Measurements from ENCODE around the gene MB21D2. TPM values are rescaled to one million over a fixed set of nuclear protein-coding genes. Genes with fewer than 3 reads are reported as not detected.
"Not testable (repeated sequence)": the region's sequence is repeated elsewhere in the genome, so short reads cannot be mapped to it uniquely, and the experiment has no call there.

The MB21D2 gene
- total RNA-seq, 4 donors from 2014 or later, result 5.0 to 21.8 (median 11.9) TPM

GRCh38 chr3:192799721-192800120 lies 117.9 kb downstream of the MB21D2 start:
- no peaks in the 10 kb centered on the region for H3K4me1 ChIP-seq
- H3K27me3 ChIP-seq, result no peaks in the 10 kb centered on the region
- no peak overlapping the region for H3K4me3 ChIP-seq
- no peaks in the 10 kb centered on the region for H3K9me3 ChIP-seq
- H3K36me3 ChIP-seq, result no peaks in the 10 kb centered on the region
- H3K27ac ChIP-seq, result no peak overlapping the region
- intact Hi-C loops (cut with DNase I; ENCODE audit: low total_unique reads), result no loop called here
- TF ChIP-seq CTCF (IDR thresholded peaks at IDR 0.05), result no peak
- DNase-seq, result no peak

- TF ChIP-seq POLR2A (IDR thresholded peaks at IDR 0.05) (no peak), CTCF (IDR thresholded peaks at IDR 0.05) (no peak)
- intact Hi-C loops (cut with DNase I; ENCODE audit: low total_unique reads), result no loop called here
- no peak overlapping the region for H3K27ac ChIP-seq
- no peaks in the 10 kb centered on the region for H3K36me3 ChIP-seq
- DNase-seq, result no peak
- no peaks in the 10 kb centered on the region for H3K4me1 ChIP-seq
- no peaks in the 10 kb centered on the region for H3K9me3 ChIP-seq
- no peak overlapping the region for H3K4me3 ChIP-seq
- no peaks in the 10 kb centered on the region for H3K27me3 ChIP-seq
These were observed 122.6 kb downstream of the MB21D2 start for GRCh38 chr3:192795021-192795420.

GRCh38 chr3:192794216-192794615 lies 123.4 kb downstream of the MB21D2 start:
- Histone ChIP-seq H3K9me3 (no peaks in the 10 kb centered on the region), H3K36me3 (no peaks in the 10 kb centered on the region), H3K4me3 (no peak overlapping the region), H3K27ac (no peak overlapping the region), H3K4me1 (no peaks in the 10 kb centered on the region), H3K27me3 (no peaks in the 10 kb centered on the region)
- intact Hi-C loops (cut with DNase I; ENCODE audit: low total_unique reads), result no loop called here
- TF ChIP-seq CTCF (IDR thresholded peaks at IDR 0.05) (no peak), POLR2A (IDR thresholded peaks at IDR 0.05) (no peak)
- no peak for DNase-seq

DNA sequence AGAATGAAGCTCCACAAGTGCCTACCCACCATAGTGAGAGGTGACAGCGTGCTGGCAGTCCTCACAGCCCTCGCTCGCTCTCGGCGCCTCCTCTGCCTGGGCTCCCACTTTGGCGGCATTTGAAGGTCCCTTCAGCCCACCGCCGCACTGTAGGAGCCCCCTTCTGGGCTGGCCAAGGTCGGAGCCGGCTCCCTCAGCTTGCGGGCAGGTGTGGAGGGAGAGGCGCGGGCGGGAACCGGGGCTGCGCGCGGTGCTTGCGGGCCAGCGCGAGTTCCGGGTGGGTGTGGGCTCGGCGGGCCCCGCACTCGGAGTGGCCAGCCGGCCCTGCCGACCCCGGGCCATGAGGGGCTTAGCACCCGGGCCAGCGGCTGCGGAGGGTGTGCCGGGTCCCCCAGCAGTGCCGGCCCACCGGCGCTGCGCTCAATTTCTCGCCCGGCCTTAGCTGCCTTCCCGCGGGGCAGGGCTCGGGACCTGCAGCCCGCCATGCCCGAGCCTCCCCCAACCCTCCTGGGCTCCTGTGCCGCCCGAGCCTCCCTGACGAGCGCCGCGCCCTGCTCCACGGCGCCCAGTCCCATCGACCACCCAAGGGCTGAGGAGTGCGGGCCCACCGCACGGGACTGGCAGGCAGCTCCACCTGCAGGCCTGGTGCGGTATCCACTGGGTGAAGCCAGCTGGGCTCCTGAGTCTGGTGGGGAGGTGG lies 128.7 kb downstream of the MB21D2 start:
- H3K9me3 ChIP-seq; intact Hi-C loops (cut with DNase I; ENCODE audit: low total_unique reads); H3K36me3 ChIP-seq; H3K27me3 ChIP-seq; DNase-seq; H3K27ac ChIP-seq; H3K4me1 ChIP-seq; H3K4me3 ChIP-seq: not testable (repeated sequence)

DNA sequence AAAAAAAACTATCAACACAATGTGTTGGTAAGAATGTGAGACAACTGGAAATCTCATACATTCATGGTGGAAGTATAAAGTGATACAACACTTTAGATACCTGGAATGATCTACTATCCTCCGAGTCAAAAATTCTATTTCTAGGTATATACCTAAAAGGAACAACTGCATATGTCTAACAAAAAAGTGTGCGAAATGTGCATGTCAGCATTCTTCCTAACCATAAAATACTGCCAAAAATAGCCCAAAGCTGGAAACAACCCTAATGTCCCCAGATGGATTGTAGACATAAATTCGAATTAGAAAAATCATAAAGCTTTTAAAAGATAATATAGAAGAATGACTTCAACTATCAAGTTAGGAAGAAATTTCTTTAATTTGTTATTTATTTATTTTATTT lies 139.1 kb downstream of the MB21D2 start:
- TF ChIP-seq POLR2A (IDR thresholded peaks at IDR 0.05), result no peak
- TF ChIP-seq CTCF (IDR thresholded peaks at IDR 0.05), result no peak

GRCh38 chr3:192774341-192774740 lies 143.3 kb downstream of the MB21D2 start:
- H3K4me3 ChIP-seq; H3K27ac ChIP-seq; H3K4me1 ChIP-seq; DNase-seq; H3K36me3 ChIP-seq; intact Hi-C loops (cut with DNase I; ENCODE audit: low total_unique reads); H3K27me3 ChIP-seq; H3K9me3 ChIP-seq: not testable (repeated sequence)

More for the DNA sequence above, 139.1 kb downstream of the MB21D2 start:
- Histone ChIP-seq H3K4me3 (no peak overlapping the region), H3K36me3 (no peaks in the 10 kb centered on the region), H3K4me1 (no peaks in the 10 kb centered on the region), H3K27me3 (no peaks in the 10 kb centered on the region), H3K27ac (no peak overlapping the region), H3K9me3 (no peaks in the 10 kb centered on the region)
- DNase-seq, result no peak
- intact Hi-C loops (cut with DNase I; ENCODE audit: low total_unique reads), result no loop called here
